ENCODE data around the gene RFX2.

Gene RFX2

GRCh38 chr19:6020972-6021805 lies 89.1 kb downstream of the RFX2 start:
- TF ChIP-seq, protein P1, sequence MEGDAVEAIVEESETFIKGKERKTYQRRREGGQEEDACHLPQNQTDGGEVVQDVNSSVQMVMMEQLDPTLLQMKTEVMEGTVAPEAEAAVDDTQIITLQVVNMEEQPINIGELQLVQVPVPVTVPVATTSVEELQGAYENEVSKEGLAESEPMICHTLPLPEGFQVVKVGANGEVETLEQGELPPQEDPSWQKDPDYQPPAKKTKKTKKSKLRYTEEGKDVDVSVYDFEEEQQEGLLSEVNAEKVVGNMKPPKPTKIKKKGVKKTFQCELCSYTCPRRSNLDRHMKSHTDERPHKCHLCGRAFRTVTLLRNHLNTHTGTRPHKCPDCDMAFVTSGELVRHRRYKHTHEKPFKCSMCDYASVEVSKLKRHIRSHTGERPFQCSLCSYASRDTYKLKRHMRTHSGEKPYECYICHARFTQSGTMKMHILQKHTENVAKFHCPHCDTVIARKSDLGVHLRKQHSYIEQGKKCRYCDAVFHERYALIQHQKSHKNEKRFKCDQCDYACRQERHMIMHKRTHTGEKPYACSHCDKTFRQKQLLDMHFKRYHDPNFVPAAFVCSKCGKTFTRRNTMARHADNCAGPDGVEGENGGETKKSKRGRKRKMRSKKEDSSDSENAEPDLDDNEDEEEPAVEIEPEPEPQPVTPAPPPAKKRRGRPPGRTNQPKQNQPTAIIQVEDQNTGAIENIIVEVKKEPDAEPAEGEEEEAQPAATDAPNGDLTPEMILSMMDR (IDR thresholded peaks at IDR 0.05; ENCODE audit: insufficient read depth, low read length, missing control alignments) = no peak
- no peak overlapping the region for H3K4me3 ChIP-seq (ENCODE audit: low read depth, low read length)
- CTCF ChIA-PET = interaction anchor here (0.7 to 4.1 kb wide), 16 partner anchors 8 to 217 kb away, joined by 3 to 122 read pairs (median 10); partner anchors contain the start of genes NRTN and RANBP3
- no peak for DNase-seq (ENCODE audit: low read depth, low spot score)
- POLR2A ChIA-PET = no interaction called here

- CTCF ChIA-PET = interaction anchor here (2.1 to 4.1 kb wide), 3 partner anchors 28 to 216 kb away, joined by 4 to 122 read pairs (median 42); partner anchors contain the start of gene NRTN
- TF ChIP-seq, protein P1 (IDR thresholded peaks at IDR 0.05; ENCODE audit: insufficient read depth, low read length, missing control alignments) = no peak
- DNase-seq (ENCODE audit: low read depth, low spot score) = no peak
- POLR2A ChIA-PET = no interaction called here
- H3K4me3 ChIP-seq (ENCODE audit: low read depth, low read length) = no peak overlapping the region
These were observed 90.0 kb downstream of the RFX2 start for GRCh38 chr19:6020166-6020882.

- no peak overlapping the region for H3K4me3 ChIP-seq (ENCODE audit: low read depth, low read length)
- no peak for DNase-seq (ENCODE audit: low read depth, low spot score)
- ChIA-PET CTCF (interaction anchor here (1.1 to 3.7 kb wide), 9 partner anchors 10 to 215 kb away, joined by 3 to 27 read pairs (median 3); partner anchors contain the start of gene NRTN), POLR2A (no interaction called here)
- TF ChIP-seq, protein P1 (IDR thresholded peaks at IDR 0.05; ENCODE audit: insufficient read depth, low read length, missing control alignments) = peak; percentile 19
These were observed 91.5 kb downstream of the RFX2 start for GRCh38 chr19:6018786-6019185.

GRCh38 chr19:6017576-6017975 lies 92.7 kb downstream of the RFX2 start:
- TF ChIP-seq, protein P1 (IDR thresholded peaks at IDR 0.05; ENCODE audit: insufficient read depth, low read length, missing control alignments) = no peak
- POLR2A ChIA-PET = interaction anchor here (0.6 kb wide), 1 partner anchor 8 kb away, joined by 3 read pairs; no protein-coding TSS in a partner anchor
- no peak overlapping the region for H3K4me3 ChIP-seq (ENCODE audit: low read depth, low read length)
- DNase-seq (ENCODE audit: low read depth, low spot score) = no peak
- CTCF ChIA-PET = interaction anchor here (0.9 to 3.7 kb wide), 7 partner anchors 8 to 213 kb away, joined by 3 to 27 read pairs (median 3); partner anchors contain the start of gene NRTN

GRCh38 chr19:6015841-6016545 lies 94.3 kb downstream of the RFX2 start:
- TF ChIP-seq, protein P1 (IDR thresholded peaks at IDR 0.05; ENCODE audit: insufficient read depth, low read length, missing control alignments) = no peak
- H3K4me3 ChIP-seq (ENCODE audit: low read depth, low read length) = no peak overlapping the region
- CTCF ChIA-PET = interaction anchor here (0.7 to 3.7 kb wide), 7 partner anchors 15 to 212 kb away, joined by 3 to 27 read pairs (median 4); no protein-coding TSS in a partner anchor
- DNase-seq (ENCODE audit: low read depth, low spot score) = no peak
- POLR2A ChIA-PET = no interaction called here
